Measurements from ENCODE around the gene TBCE. TPM values are rescaled to one million over a fixed set of nuclear protein-coding genes. Genes with fewer than 3 reads are reported as not detected.

Gene TBCE
- polyA plus RNA-seq, 3 donors from 2014 or later, result 6.0 to 21.1 (median 16.5) TPM

- Mint-ChIP-seq H3K27ac (no peak overlapping the region), H3K4me1 (peaks cover 7 to 8% of the 10 kb centered on the region in 2 donors), H3K27me3 (ENCODE audit: low read depth in 3 of 3) (peaks cover 0 to 8% (median 5%) of the 10 kb centered on the region in 3 donors), H3K36me3 (no peaks in the 10 kb centered on the region), H3K4me3 (no peak overlapping the region), H3K9me3 (no peaks in the 10 kb centered on the region)
- no peak for DNase-seq
These were observed 40.2 kb downstream of the TBCE start for GRCh38 chr1:235407419-235407818.

GRCh38 chr1:235408503-235408960 lies 41.3 kb downstream of the TBCE start:
- Mint-ChIP-seq H3K4me1 (peaks cover 7 to 9% of the 10 kb centered on the region in 2 donors), H3K27me3 (ENCODE audit: low read depth in 3 of 3) (peaks cover 0 to 9% (median 5%) of the 10 kb centered on the region in 3 donors), H3K36me3 (no peaks in the 10 kb centered on the region), H3K27ac (peak overlapping the region in 1 of 6 donors; percentile 19), H3K9me3 (no peaks in the 10 kb centered on the region), H3K4me3 (no peak overlapping the region)
- no peak for DNase-seq

DNA sequence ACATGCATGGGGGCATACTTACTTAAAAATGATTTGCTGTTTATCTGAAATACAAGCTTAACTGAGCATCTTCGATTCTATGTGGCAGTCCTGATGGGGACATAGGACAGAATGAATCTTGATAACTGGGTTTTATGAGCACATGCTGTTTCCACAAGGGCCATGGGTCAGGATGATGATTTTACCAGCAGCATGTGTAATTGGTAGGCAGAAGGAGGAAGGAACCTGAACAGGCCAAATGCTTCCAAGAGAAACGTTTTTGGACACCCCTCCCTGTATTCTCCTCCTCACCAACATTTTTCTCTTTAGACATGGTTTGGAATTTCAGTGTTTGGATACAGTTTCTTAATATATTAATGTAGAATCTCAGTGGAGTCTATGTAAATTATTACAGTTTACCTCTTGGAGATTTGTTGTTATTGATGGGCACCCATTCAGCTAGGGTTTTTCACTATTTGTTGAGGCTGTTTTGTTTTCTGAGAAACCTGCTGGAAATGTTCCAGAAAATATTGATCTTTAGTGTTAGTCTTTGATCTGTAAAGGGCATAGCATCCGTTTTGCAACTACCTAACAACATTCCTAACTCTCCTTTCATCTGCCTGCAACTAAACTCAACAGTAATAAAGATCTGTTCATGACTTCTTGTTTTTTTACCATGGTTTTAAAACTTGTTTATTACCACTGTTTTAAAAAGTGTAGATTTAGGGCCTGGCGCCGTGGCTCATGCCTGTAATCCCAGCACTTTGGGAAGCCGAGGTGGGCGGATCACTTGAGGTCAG lies 42.0 kb downstream of the TBCE start:
- H3K4me1 Mint-ChIP-seq, result peaks cover 7 to 9% of the 10 kb centered on the region in 2 donors
- H3K4me3 Mint-ChIP-seq, result no peak overlapping the region
- H3K9me3 Mint-ChIP-seq, result no peaks in the 10 kb centered on the region
- H3K36me3 Mint-ChIP-seq, result peaks cover 0 to under 1% (median 0%) of the 10 kb centered on the region in 3 donors
- H3K27ac Mint-ChIP-seq, result no peak overlapping the region
- no peak for DNase-seq
- H3K27me3 Mint-ChIP-seq (ENCODE audit: low read depth in 3 of 3), result peaks cover under 1 to 9% (median 5%) of the 10 kb centered on the region in 3 donors

DNA sequence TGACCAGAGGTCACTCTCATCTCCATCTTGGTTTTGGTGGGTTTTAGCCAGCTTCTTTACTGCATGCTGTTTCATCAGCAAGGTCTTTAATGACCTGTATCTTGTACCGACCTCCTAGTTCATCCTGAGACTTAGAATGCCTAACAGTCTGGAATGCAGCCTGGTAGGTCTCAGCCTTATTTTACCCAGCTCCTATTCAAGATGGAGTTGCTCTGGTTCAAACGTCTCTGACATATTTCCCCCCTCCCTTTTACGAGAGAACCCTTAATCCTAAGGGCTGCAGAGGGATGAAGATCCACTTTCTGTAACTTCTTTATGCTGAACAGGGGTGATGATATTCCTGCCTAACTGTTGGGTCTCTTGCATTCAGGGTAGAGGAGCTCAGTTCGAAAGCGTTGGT lies 43.2 kb downstream of the TBCE start:
- no peak for DNase-seq
- peaks cover 2 to 9% (median 5%) of the 10 kb centered on the region in 3 donors for H3K27me3 Mint-ChIP-seq (ENCODE audit: low read depth in 3 of 3)
- no peaks in the 10 kb centered on the region for H3K9me3 Mint-ChIP-seq
- no peak overlapping the region for H3K27ac Mint-ChIP-seq
- peaks cover 7 to 9% of the 10 kb centered on the region in 2 donors for H3K4me1 Mint-ChIP-seq
- H3K36me3 Mint-ChIP-seq, result peaks cover 0 to 4% (median 0%) of the 10 kb centered on the region in 3 donors
- no peak overlapping the region for H3K4me3 Mint-ChIP-seq

DNA sequence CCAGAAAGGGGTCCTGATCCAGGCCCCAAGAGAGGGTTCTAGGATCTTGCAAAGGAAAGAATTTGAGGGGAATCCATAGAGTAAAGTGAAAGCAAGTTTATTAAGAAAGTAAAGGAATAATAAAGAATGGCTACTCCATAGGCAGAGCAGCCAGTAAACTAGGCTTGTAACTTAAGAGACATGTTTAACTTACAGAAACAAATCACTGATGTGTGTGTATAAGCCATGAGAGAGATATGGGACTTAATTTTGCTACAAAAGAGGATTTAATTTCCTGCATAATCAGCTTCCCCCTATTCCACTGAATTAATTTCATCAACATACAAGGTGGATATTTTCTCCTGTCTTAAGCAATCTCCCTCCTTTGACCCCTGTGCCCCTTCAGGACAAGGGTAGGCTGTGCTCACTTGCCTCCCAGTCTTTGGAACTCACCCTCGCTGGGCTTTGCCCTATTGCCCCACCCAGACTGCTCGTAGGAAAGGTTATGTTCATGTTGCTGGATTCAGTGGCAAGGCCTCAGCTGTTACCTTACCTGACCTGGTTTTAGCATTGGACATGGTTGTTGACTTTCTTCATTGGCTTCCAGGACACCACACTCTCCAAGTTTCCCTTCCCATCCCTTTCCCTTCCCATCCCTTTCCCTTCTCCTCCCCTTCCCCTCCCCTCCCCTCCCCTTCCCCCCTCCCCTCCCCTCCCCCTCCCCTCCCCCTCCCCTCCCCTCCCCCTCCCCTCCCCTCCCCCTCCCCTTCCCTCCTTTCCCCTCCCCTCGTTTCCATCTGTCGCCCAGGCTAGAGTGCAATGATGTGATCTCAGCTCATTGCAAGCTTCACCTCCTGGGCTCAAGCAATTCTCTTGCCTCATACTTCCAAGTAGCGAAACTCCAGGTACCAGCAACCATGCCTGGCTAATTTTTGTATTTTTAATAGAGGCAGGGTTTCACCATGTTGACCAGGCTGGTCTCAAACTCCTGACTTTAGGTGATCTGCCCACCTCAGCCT lies 44.6 kb downstream of the TBCE start:
- DNase-seq, result no peak
- H3K4me1 Mint-ChIP-seq, result peaks cover 7 to 9% of the 10 kb centered on the region in 2 donors
- peaks cover 2 to 9% (median 5%) of the 10 kb centered on the region in 3 donors for H3K27me3 Mint-ChIP-seq (ENCODE audit: low read depth in 3 of 3)
- H3K36me3 Mint-ChIP-seq, result peaks cover 0 to 4% (median 0%) of the 10 kb centered on the region in 3 donors
- H3K27ac Mint-ChIP-seq, result peak overlapping the region in 4 of 6 donors; percentile 47 to 80 (median 53)
- no peak overlapping the region for H3K4me3 Mint-ChIP-seq
- H3K9me3 Mint-ChIP-seq, result no peaks in the 10 kb centered on the region

- peak; percentile 43 to 57 (median 53) for DNase-seq
- Mint-ChIP-seq H3K27ac (no peak overlapping the region), H3K4me1 (peaks cover 0 to 8% of the 10 kb centered on the region in 2 donors), H3K27me3 (ENCODE audit: low read depth in 3 of 3) (peaks cover 2 to 9% (median 5%) of the 10 kb centered on the region in 3 donors), H3K9me3 (no peaks in the 10 kb centered on the region), H3K36me3 (peaks cover 0 to 4% (median 0%) of the 10 kb centered on the region in 3 donors), H3K4me3 (no peak overlapping the region)
These were observed 48.0 kb downstream of the TBCE start for GRCh38 chr1:235415008-235415904.

GRCh38 chr1:235416662-235417049 lies 49.4 kb downstream of the TBCE start:
- peaks cover 0 to 4% of the 10 kb centered on the region in 2 donors for H3K4me1 Mint-ChIP-seq

GRCh38 chr1:235417086-235417697 lies 50.0 kb downstream of the TBCE start:
- Mint-ChIP-seq H3K27me3 (ENCODE audit: low read depth in 3 of 3) (peaks cover 2 to 4% (median 2%) of the 10 kb centered on the region in 3 donors), H3K27ac (no peak overlapping the region), H3K36me3 (peaks cover 0 to 4% (median 0%) of the 10 kb centered on the region in 3 donors), H3K4me1 (peaks cover 0 to 4% of the 10 kb centered on the region in 2 donors), H3K4me3 (no peak overlapping the region), H3K9me3 (no peaks in the 10 kb centered on the region)
- peak; percentile 41 to 61 (median 56) for DNase-seq

More at GRCh38 chr1:235416662-235417049, 49.4 kb downstream of the TBCE start:
- no peak for DNase-seq
- H3K4me3 Mint-ChIP-seq, result no peak overlapping the region
- no peaks in the 10 kb centered on the region for H3K9me3 Mint-ChIP-seq
- H3K27me3 Mint-ChIP-seq (ENCODE audit: low read depth in 3 of 3), result peaks cover 2 to 8% (median 4%) of the 10 kb centered on the region in 3 donors
- no peak overlapping the region for H3K27ac Mint-ChIP-seq
- peaks cover 0 to 4% (median 0%) of the 10 kb centered on the region in 3 donors for H3K36me3 Mint-ChIP-seq

DNA sequence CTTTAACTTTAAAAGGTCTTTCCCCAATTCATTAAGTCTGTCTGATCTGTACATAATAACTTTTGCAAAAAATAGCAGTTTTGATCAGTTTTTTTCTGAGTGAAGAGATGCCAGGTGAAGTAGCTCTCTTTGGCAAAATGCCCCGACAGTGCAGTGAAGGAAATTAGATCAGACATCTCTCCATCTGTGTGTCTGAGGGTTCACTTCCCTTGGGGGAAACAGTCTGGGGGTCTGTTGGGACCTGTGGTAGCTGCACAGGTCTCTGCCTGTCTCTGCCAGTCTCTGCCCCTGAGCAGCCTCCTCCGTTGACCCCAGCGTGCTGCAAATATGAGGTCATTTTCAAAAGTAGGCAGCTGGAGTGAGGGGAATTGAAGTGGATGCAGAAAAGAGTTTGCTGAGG lies 54.5 kb downstream of the TBCE start:
- H3K4me3 Mint-ChIP-seq, result no peak overlapping the region
- DNase-seq, result no peak
- H3K36me3 Mint-ChIP-seq, result peaks cover 0 to 6% (median 4%) of the 10 kb centered on the region in 3 donors
- H3K4me1 Mint-ChIP-seq, result peaks cover 27 to 34% of the 10 kb centered on the region in 2 donors
- H3K9me3 Mint-ChIP-seq, result no peaks in the 10 kb centered on the region
- no peak overlapping the region for H3K27ac Mint-ChIP-seq
- peaks cover 0 to 4% (median 0%) of the 10 kb centered on the region in 3 donors for H3K27me3 Mint-ChIP-seq (ENCODE audit: low read depth in 3 of 3)

GRCh38 chr1:235423214-235423652 lies 56.0 kb downstream of the TBCE start:
- H3K4me1 Mint-ChIP-seq, result peaks cover 27 to 34% of the 10 kb centered on the region in 2 donors
- H3K27ac Mint-ChIP-seq, result peak overlapping the region; percentile 43 to 73 (median 69)
- H3K27me3 Mint-ChIP-seq (ENCODE audit: low read depth in 3 of 3), result peaks cover 0 to 4% (median 0%) of the 10 kb centered on the region in 3 donors
- H3K9me3 Mint-ChIP-seq, result no peaks in the 10 kb centered on the region
- peak overlapping the region; percentile 46 to 71 (median 53) for H3K4me3 Mint-ChIP-seq
- peak; percentile 22 to 39 (median 37) for DNase-seq
- peaks cover 0 to 6% (median 5%) of the 10 kb centered on the region in 3 donors for H3K36me3 Mint-ChIP-seq

DNA sequence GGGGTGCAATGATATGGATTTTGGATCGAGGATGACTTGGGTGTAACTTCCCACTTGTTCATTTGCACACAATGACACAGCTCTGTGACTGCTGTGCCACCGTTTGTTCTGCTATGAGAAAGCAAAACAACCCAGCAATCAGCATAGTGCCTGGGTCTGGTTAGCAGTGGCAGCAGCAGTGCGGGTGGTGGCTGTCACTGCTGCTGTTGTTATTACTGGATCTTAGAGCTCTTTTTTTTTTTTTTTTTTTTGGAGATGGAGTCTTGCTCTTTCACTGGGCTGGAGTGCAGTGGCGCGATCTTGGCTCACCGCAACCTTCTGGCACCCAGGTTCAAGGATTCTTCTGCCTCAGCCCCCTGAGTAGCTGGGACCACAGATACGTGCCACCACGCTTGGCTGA lies 56.9 kb downstream of the TBCE start:
- DNase-seq, result no peak
- H3K9me3 Mint-ChIP-seq, result no peaks in the 10 kb centered on the region
- peak overlapping the region in 4 of 5 donors; percentile 21 to 71 (median 34) for H3K4me3 Mint-ChIP-seq
- peaks cover 0 to 7% (median 6%) of the 10 kb centered on the region in 3 donors for H3K36me3 Mint-ChIP-seq
- peak overlapping the region in 2 of 6 donors; percentile 58 to 71 for H3K27ac Mint-ChIP-seq
- peaks cover 27 to 34% of the 10 kb centered on the region in 2 donors for H3K4me1 Mint-ChIP-seq
- H3K27me3 Mint-ChIP-seq (ENCODE audit: low read depth in 3 of 3), result peaks cover 0 to 4% (median 0%) of the 10 kb centered on the region in 3 donors

GRCh38 chr1:235425357-235425756 lies 58.1 kb downstream of the TBCE start:
- H3K27ac Mint-ChIP-seq, result no peak overlapping the region
- no peak overlapping the region for H3K4me3 Mint-ChIP-seq
- DNase-seq, result no peak
- H3K9me3 Mint-ChIP-seq, result no peaks in the 10 kb centered on the region
- peaks cover 0 to 4% (median 0%) of the 10 kb centered on the region in 3 donors for H3K27me3 Mint-ChIP-seq (ENCODE audit: low read depth in 3 of 3)
- peaks cover 27 to 34% of the 10 kb centered on the region in 2 donors for H3K4me1 Mint-ChIP-seq
- H3K36me3 Mint-ChIP-seq, result peaks cover 0 to 7% (median 6%) of the 10 kb centered on the region in 3 donors

Measured in immature natural killer cell (primary cell).